ENCODE results near the gene ADAMTS2.

Gene ADAMTS2

GRCh38 chr5:179274321-179275315 lies 70.6 kb downstream of the ADAMTS2 start:
- no peak for TF ChIP-seq ZFX (IDR thresholded peaks at IDR 0.05)
- TF ChIP-seq, protein P1, sequence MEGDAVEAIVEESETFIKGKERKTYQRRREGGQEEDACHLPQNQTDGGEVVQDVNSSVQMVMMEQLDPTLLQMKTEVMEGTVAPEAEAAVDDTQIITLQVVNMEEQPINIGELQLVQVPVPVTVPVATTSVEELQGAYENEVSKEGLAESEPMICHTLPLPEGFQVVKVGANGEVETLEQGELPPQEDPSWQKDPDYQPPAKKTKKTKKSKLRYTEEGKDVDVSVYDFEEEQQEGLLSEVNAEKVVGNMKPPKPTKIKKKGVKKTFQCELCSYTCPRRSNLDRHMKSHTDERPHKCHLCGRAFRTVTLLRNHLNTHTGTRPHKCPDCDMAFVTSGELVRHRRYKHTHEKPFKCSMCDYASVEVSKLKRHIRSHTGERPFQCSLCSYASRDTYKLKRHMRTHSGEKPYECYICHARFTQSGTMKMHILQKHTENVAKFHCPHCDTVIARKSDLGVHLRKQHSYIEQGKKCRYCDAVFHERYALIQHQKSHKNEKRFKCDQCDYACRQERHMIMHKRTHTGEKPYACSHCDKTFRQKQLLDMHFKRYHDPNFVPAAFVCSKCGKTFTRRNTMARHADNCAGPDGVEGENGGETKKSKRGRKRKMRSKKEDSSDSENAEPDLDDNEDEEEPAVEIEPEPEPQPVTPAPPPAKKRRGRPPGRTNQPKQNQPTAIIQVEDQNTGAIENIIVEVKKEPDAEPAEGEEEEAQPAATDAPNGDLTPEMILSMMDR (conservative IDR thresholded peaks at IDR 0.05), result no peak

DNA sequence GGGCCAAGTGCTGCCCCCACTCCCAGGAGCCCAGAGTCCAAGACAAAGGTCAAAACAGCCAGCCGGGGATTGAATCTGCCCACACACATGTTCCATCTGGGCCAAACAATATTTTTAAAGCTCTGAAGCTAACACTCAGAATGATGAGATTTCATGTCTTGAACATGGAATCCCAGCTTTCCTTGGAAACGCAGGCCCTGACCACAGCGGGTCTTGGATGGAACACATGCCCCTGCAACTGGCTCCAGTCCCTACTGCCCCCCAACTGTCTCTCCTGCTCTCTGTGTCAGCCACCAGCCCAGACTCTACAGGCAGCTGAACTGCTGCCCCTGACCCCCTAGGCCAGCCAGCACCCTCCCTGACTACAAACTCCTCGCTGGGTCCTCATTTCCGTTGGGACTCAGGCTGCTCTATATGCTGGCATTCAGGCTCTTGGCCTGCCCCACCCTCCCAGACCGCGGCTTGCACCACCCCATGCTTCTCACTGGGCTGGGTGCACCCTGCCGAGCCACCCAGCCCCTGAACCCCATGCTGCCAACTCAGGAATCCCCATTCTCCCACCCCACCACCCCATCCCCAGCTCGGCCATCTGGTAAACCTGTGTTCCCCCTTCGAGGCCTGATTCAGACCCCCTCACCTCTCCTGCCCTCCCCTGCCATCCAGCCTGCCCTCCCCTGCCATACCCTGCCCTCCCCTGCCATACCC lies 71.7 kb downstream of the ADAMTS2 start:
- no peak for TF ChIP-seq ZFX (IDR thresholded peaks at IDR 0.05)
- TF ChIP-seq, protein P1 (conservative IDR thresholded peaks at IDR 0.05), result no peak
- no peak overlapping the region for H3K27ac ChIP-seq

More at GRCh38 chr5:179274321-179275315, 70.6 kb downstream of the ADAMTS2 start:
- no peak overlapping the region for H3K27ac ChIP-seq

GRCh38 chr5:179273073-179273435 lies 72.2 kb downstream of the ADAMTS2 start:
- TF ChIP-seq, protein P1 (conservative IDR thresholded peaks at IDR 0.05), result no peak
- no peak for TF ChIP-seq ZFX (IDR thresholded peaks at IDR 0.05)
- no peak overlapping the region for H3K27ac ChIP-seq

GRCh38 chr5:179272326-179273072 lies 72.8 kb downstream of the ADAMTS2 start:
- no peak overlapping the region for H3K27ac ChIP-seq
- TF ChIP-seq ZFX (IDR thresholded peaks at IDR 0.05), result no peak
- TF ChIP-seq, protein P1 (conservative IDR thresholded peaks at IDR 0.05), result no peak

GRCh38 chr5:179271821-179272325 lies 73.4 kb downstream of the ADAMTS2 start:
- no peak overlapping the region for H3K27ac ChIP-seq
- TF ChIP-seq ZFX (IDR thresholded peaks at IDR 0.05), result no peak
- TF ChIP-seq, protein P1 (conservative IDR thresholded peaks at IDR 0.05), result no peak

DNA sequence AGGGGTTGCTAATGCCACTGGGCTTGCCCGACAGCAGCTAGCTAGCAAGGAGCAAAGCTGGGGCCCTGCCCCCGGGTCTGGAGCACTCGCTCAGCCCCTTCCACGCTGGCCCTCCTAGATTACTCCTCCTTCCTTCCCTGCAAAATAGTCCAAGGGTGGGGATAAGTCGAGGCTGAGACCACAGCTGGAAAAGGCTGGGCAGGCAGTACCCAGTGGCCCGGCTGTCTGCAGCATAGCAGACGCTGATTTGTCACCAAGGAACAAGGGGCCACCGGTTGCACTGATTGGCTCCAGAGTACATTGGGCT lies 73.9 kb downstream of the ADAMTS2 start:
- TF ChIP-seq, protein P1 (conservative IDR thresholded peaks at IDR 0.05), result no peak
- TF ChIP-seq ZFX (IDR thresholded peaks at IDR 0.05), result no peak
- no peak overlapping the region for H3K27ac ChIP-seq
